Measurements from ENCODE around the gene FATE1.

Gene FATE1

GRCh38 chrX:151759041-151759708, 43.3 kb downstream of the FATE1 start:
- no peak overlapping the region for H2AFZ ChIP-seq (ENCODE audit: low read depth, low read length)

DNA sequence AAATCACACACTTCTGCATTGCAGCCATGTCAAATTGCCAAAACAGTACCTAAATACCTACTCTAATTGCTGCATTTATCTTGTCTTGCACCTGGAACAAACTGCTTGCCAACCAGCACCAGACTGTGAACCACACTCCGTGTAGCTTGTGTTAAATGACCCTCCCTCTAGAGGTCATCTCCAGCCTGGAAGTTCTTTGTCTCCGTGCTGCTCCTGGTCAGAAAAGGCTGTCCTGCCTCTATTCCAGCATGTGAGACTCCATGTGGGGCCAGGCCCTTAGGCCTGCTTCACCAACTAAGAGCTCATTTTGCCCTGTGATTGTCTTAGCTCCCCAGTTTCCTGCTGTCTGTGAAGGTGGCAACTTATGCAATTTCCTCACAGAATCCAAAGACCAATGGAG, 47.0 kb downstream of the FATE1 start:
- Histone ChIP-seq H2AFZ (ENCODE audit: low read depth, low read length) (no peak overlapping the region), H3K4me3 (ENCODE audit: low read length) (no peak overlapping the region)

More at GRCh38 chrX:151759041-151759708, 43.3 kb downstream of the FATE1 start:
- Histone ChIP-seq H3K36me3 (ENCODE audit: insufficient read depth, low read length) (no peaks in the 10 kb centered on the region), H3K27me3 (ENCODE audit: insufficient read depth, low read length) (no peaks in the 10 kb centered on the region), H3K9me3 (ENCODE audit: low read length) (no peaks in the 10 kb centered on the region), H3K4me1 (ENCODE audit: insufficient read depth, low read length) (no peaks in the 10 kb centered on the region), H3K4me3 (ENCODE audit: low read length) (no peak overlapping the region)

DNA sequence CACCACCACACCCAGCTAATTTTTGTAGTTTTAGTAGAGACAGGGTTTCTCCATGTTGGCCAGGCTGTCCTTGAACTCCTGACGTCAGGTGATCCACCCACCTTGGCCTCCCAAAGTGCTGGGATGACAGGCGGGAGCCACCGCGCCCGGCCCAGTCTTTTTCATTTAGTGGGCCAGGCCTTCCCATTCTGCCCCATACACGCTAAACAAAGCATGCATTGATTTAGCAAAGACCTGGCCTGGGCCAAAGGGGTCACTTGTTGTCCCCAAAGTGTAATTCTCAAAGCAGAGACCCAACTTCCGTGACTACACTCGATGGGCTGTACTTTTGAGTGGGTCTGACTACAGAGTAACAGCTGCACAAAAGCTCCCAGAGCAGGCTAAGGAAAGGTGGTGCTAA, 47.9 kb downstream of the FATE1 start:
- H3K9me3 ChIP-seq (ENCODE audit: low read length): no peaks in the 10 kb centered on the region
- H3K4me1 ChIP-seq (ENCODE audit: insufficient read depth, low read length): no peaks in the 10 kb centered on the region
- H3K36me3 ChIP-seq (ENCODE audit: insufficient read depth, low read length): no peaks in the 10 kb centered on the region
- H3K27me3 ChIP-seq (ENCODE audit: insufficient read depth, low read length): no peaks in the 10 kb centered on the region
- H2AFZ ChIP-seq (ENCODE audit: low read depth, low read length): no peak overlapping the region
- no peak overlapping the region for H3K4me3 ChIP-seq (ENCODE audit: low read length)

More for the DNA sequence above, 47.0 kb downstream of the FATE1 start:
- H3K9me3 ChIP-seq (ENCODE audit: low read length): no peaks in the 10 kb centered on the region
- H3K4me1 ChIP-seq (ENCODE audit: insufficient read depth, low read length): no peaks in the 10 kb centered on the region
- no peaks in the 10 kb centered on the region for H3K27me3 ChIP-seq (ENCODE audit: insufficient read depth, low read length)
- no peaks in the 10 kb centered on the region for H3K36me3 ChIP-seq (ENCODE audit: insufficient read depth, low read length)

- H3K4me3 ChIP-seq (ENCODE audit: low read length): no peak overlapping the region
- no peak overlapping the region for H2AFZ ChIP-seq (ENCODE audit: low read depth, low read length)
- H3K36me3 ChIP-seq (ENCODE audit: insufficient read depth, low read length): no peaks in the 10 kb centered on the region
- no peaks in the 10 kb centered on the region for H3K27me3 ChIP-seq (ENCODE audit: insufficient read depth, low read length)
- no peaks in the 10 kb centered on the region for H3K4me1 ChIP-seq (ENCODE audit: insufficient read depth, low read length)
- no peaks in the 10 kb centered on the region for H3K9me3 ChIP-seq (ENCODE audit: low read length)
Observed at GRCh38 chrX:151765026-151765425, 49.2 kb downstream of the FATE1 start.

- H3K9me3 ChIP-seq (ENCODE audit: low read length): no peaks in the 10 kb centered on the region
- no peak overlapping the region for H3K4me3 ChIP-seq (ENCODE audit: low read length)
- H3K4me1 ChIP-seq (ENCODE audit: insufficient read depth, low read length): no peaks in the 10 kb centered on the region
- H3K27me3 ChIP-seq (ENCODE audit: insufficient read depth, low read length): peaks cover 7% of the 10 kb centered on the region
- H2AFZ ChIP-seq (ENCODE audit: low read depth, low read length): no peak overlapping the region
- no peaks in the 10 kb centered on the region for H3K36me3 ChIP-seq (ENCODE audit: insufficient read depth, low read length)
Observed at GRCh38 chrX:151771726-151772125, 55.9 kb downstream of the FATE1 start.

Data from neuron (in vitro differentiated cells).